GM18505 (cell line): ENCODE data around the gene C12orf43.

Experiments used
- ATAC-seq: cut with Tn5 transposase; IDR thresholded peaks from one replicate; pipeline ENCODE4 v1.9.1; 2021; ENCODE audit not compliant: unreplicated experiment
- POLR2A ChIP-seq: IDR thresholded peaks from 4 replicates; pipeline ENCODE4 v1.6.1; 2011; ENCODE audit warnings: borderline replicate concordance; ENCODE audit not compliant: insufficient read depth, insufficient read length; ENCODE audit errors: extremely low read depth

C12orf43 gene

DNA sequence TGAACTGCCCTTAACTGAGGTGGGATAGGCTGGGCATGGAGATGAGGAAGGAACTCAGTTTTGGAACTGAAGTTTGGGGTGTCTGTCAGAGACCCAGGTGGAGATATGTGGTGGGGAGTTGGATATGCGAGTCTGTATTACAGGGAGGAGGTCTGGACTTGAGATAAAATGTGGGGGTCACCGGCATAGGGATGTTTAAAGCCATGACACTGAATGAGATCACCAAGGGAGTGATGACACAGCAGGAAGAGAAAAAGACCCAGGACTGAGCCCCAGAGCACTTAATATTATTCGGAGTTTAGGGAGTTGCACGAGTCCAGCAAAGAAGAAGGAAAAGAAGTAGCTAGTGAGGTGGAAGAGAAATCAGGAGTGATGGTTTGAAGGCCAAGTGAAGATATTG lies 26.8 kb upstream of the C12orf43 start:
- no peak for TF ChIP-seq POLR2A

DNA sequence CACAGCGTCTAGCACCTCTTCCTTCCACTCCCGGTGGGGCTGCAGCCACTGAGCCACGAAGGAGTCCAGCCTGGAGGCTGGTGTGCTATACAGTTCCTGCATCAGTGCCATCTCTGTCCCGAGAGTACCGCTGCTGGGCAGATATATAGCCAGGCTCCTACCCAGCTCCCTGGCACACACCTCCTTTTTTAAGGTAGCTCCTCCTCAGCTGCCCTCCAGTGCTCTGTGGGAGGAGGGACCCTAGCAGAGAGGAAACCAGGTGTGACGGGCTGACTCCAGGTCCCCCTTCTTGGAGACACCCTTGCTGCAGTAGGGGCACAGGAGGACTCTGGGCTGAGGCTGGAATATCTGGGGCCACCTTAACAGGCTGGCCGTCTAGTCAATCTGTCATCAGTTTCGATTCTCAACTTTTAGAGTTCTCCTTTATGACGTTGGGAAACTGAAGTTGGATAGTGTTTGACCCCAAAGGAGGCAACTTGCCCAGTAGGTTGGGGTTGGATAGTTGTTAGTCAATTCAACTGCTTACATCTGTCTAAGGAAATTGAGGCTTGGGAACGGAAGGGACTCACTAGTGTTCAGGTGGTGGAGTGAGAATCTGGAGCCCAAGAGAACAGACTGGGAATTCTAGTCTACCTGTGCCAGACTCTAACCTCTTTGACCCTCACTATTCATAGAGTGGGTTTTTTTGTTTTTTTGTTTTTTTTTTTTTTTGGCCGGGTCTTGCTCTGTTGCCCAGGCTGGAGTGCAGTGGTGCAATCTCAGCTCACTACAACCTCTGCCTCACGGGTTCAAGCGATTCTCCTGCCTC lies 22.8 kb upstream of the C12orf43 start, which contains the start of gene OASL:
TSS of gene OASL (minus strand) at position 386 of the 808 bp plus-strand sequence. CDS start at position 111, 275 bp downstream.
- TF ChIP-seq POLR2A: peak; percentile 84
- ATAC-seq: no peak

More for the DNA sequence above, 26.8 kb upstream of the C12orf43 start:
- no peak for ATAC-seq

GRCh38 chr12:121036810-121037326 lies 20.6 kb upstream of the C12orf43 start:
- no peak for ATAC-seq

GRCh38 chr12:121034616-121035305 lies 18.5 kb upstream of the C12orf43 start:
- no peak for ATAC-seq
- TF ChIP-seq POLR2A: no peak

More at GRCh38 chr12:121036810-121037326, 20.6 kb upstream of the C12orf43 start:
- TF ChIP-seq POLR2A: no peak

DNA sequence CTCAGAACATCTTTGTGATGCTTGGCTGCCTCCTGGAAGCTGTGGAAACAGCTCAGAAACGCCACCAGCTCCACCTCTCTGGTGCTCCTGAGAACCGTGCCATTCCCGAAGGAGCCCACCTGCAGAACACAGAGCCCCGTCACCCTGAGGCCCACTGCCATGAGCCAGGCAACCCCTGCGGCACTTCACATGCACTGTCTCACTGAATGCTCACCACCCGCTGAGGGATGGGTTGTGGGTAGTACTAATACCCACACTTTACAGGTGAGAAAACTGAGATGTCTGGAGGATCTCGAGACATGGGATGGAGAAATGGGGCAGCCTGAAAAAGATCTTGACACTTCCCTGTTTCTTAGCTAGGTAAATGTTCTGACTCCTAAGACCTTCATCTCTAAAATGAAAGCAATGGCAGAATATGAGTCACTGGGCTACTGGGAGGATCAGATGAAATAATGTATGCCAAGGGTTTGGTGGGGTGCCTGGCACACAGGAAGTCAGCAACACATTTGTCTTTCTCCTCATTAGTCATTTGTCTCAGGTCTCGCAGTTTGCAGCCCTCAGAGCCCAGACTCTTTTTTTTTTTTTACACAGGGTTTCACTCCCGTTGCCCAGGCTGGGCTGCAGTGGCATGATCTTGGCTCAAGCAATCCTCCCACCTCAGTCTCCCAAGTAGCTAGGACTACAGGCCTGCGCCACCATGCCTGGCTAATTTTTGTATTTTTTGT lies 17.5 kb upstream of the C12orf43 start:
- no peak for ATAC-seq

DNA sequence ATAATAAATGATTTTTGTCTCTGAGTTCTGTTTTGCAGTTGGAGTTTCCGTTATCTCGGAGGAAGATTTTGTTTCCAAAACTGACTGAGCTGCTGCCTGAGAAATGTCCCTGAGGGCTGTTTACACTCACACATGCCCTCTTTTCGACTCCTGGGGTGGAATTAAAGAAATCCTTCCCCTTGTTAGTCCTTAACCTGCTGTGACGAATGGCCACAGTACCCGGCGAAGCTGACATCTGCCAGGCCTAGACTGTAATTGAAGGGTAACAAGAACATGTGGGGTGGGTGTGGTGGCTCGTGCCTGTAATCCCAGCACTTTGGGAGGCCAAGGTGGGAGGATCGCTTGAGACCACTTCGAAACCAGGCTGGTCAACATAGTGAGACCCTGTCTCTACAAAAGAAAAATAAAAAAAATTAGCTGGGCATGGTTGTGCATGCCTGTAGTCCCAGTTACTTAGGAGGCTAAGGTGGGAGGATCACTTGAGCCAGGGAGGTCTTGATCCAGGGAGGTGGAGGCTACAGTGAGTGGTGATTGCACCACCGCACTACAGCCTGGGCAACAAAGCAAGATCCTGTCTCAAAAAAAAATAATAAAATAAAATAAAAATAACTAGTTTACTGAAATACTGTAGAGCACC lies 14.4 kb upstream of the C12orf43 start:
- ATAC-seq: no peak

More for the DNA sequence above, 17.5 kb upstream of the C12orf43 start:
- no peak for TF ChIP-seq POLR2A

DNA sequence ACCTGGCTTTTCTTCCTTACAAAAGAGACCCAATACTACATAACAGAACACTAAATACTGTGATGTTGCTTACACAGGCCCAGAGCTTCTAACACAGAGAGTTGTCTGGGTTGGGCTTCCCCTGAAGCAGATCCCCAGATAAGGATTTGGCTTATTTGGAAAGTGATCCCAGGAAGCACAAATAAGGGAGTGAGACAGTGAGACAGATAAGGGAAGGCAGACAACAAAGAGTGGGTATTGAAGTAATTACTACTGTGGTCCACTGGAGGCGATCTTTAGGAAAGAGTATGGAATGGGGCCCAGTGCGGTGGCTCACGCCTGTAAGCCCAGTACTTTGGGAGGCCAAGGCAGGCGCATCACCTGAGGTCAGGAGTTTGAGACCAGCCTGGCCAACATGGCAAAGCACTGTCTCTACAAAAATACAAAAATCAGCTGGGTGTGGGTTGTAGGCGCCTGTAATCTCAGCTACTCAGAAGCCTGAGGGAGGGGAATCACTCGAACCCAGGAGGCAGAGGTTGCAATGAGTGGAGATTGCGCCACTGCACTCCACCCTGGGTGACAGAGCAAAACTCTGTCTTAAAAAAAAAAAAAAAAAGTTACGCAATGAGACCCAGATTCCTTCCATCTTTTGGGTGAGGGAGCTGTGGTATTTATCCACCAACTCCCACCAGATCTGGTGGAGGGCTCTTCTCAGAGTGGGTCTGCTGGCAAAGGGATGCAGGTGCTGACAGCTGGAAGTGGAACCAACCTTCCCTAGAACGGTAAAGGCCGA lies 10.2 kb upstream of the C12orf43 start:
- no peak for ATAC-seq
- no peak for TF ChIP-seq POLR2A

More for the DNA sequence above, 14.4 kb upstream of the C12orf43 start:
- TF ChIP-seq POLR2A: no peak

GRCh38 chr12:121025442-121026226 lies 9.3 kb upstream of the C12orf43 start:
- ATAC-seq: no peak
- TF ChIP-seq POLR2A: no peak

DNA sequence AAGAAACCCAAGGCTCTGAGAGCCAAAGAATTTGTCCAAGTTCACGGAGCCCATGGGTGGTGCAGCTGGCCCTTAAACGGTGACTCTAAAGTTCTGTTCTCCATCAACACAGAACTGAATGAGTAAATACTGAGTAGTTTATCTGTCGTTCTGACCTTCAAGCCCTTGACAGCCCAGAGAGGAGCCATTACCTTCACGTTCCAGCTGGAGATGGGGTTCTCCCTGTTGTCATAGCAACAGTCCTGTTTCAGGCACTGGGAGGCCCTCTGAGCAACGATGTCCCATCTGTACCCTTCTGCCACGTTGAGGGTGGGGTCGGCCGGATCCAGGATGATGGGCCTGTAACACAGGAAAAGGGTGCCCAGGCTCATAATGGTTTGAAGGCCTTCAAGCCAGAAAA lies 7.5 kb upstream of the C12orf43 start:
- ATAC-seq: no peak
- TF ChIP-seq POLR2A: no peak

- TF ChIP-seq POLR2A: no peak
Observed at GRCh38 chr12:121022713-121023112, 6.4 kb upstream of the C12orf43 start.

DNA sequence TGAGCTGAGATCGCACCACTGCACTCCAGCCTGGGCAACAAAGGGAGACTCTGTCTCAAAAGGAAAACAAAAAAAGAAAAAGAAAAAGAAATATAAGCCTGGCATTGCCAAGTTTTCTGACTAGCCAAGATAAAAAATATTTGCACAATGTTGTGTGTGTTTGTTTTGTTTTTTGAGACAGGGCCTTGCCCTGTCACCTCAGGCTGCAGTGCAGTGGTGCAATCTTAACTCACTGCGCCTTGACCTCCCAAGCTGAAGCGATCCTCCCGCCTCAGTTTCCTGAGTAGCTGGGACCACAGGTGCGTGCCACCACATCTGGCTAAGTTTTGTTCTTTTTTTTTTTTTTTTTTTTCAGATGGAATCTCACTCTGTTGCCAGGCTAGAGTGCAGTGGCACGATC lies 5.5 kb upstream of the C12orf43 start:
- TF ChIP-seq POLR2A: no peak
- ATAC-seq: no peak

More at GRCh38 chr12:121022713-121023112, 6.4 kb upstream of the C12orf43 start:
- no peak for ATAC-seq
